GM12864 (cell line): Measurements from ENCODE around the gene ANOS1.

Experiments
- DNase-seq: peaks from one replicate; pipeline ENCODE4 v3.0.0-alpha.2; 2011; ENCODE audit warnings: low read depth
- H3K4me3 ChIP-seq: 2 replicates; pipeline ENCODE4 v1.5.1; 2011; ENCODE audit warnings: mild to moderate bottlenecking, low read depth, low read length, control low read depth
- CTCF ChIP-seq: IDR thresholded peaks from 2 replicates; pipeline ENCODE4 v1.5.1; 2011; ENCODE audit warnings: low read depth, mild to moderate bottlenecking, moderate library complexity, low read length, control low read depth, inconsistent platforms; ENCODE audit errors: missing control alignments

ANOS1 gene

GRCh38 chrX:8579602-8580001 is 152.3 kb downstream of the ANOS1 start:
- no peak overlapping the region for H3K4me3 ChIP-seq
- no peak for DNase-seq
- no peak for TF ChIP-seq CTCF

- no peak for DNase-seq
- TF ChIP-seq CTCF = no peak
- H3K4me3 ChIP-seq = no peak overlapping the region
These were observed 155.1 kb downstream of the ANOS1 start for GRCh38 chrX:8576821-8577220.

- no peak overlapping the region for H3K4me3 ChIP-seq
- no peak for DNase-seq
- TF ChIP-seq CTCF = no peak
These were observed 166.2 kb downstream of the ANOS1 start for GRCh38 chrX:8565729-8566128.

DNA sequence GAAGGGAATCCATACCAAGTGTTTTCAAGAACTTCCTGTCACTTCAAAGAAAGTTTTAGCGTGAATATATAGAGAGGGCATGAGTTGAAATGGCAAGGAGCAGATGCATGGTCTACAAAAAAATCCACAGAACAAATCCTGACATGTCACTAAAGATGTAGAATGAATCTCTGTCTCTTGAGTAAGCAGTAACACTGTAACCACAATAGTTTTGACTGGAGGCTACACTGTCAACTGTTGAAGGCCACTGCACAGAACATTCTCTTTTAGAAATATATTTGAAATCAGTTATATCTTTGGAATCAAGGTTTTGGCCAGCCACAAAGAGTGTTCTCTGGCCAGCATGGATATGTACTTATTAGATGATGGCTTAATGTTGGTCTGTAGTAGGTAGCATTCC is 183.5 kb downstream of the ANOS1 start:
- TF ChIP-seq CTCF = no peak
- H3K4me3 ChIP-seq = no peak overlapping the region
- DNase-seq = no peak

DNA sequence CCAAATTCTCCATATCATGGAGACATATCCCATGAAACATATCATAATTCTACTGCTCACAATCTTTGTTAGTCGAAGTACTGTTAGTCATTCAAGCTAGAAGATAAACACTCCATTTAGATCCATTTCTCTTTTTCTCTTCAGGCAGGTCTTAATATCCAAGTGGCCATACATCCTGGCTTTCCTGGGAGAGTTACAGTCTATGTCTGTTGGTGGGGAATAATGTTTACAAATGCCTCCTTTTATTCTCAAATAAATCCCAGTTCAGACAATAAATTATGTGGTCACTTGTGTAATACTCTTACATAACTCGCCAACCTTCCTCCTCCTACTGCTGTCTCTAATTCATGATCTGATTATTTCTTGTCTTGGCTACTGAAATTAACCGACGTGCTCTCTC is 185.2 kb downstream of the ANOS1 start:
- H3K4me3 ChIP-seq = no peak overlapping the region
- no peak for DNase-seq
- TF ChIP-seq CTCF = no peak

DNA sequence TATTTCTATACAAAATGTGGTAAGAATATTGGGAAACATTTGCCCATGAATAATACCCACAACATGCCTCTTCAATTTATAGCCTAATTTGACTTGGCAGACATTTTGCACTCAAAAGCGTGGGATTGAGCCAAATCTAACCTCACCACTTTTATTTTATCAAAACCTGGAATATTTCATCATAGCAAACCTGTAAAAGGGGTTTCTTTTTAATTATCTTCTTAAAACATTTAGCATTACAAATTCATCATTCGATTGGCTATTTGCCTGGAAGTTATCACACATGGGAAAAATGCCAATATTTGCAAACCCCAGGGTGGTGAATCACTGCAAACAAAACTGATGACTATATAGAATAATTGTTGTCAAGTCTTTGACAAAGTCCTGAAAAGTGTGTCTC is 211.1 kb downstream of the ANOS1 start:
- no peak overlapping the region for H3K4me3 ChIP-seq
- no peak for TF ChIP-seq CTCF
- DNase-seq = no peak

- DNase-seq = no peak
- no peak overlapping the region for H3K4me3 ChIP-seq
- no peak for TF ChIP-seq CTCF
These were observed 211.8 kb downstream of the ANOS1 start for GRCh38 chrX:8520178-8520577.
